Esophagus squamous epithelium (tissue), 4 donors: ENCODE measurements around the gene MYO19.

ENCODE experiments used
- POLR2A ChIP-seq, 4 donors: fragments of 450-650 bp; IDR thresholded peaks; one replicate each; pipeline ENCODE4 v1.6.1; 2017; ENCODE audit warnings: antibody characterized with exemption in 4 of 4, mild to moderate bottlenecking in 4 of 4, moderate library complexity in 3 of 4
- TF ChIP-seq, protein P1 (sequence below), 6 experiments: fragments of 450-650 bp in 4 of 6; fragments of 200-600 bp in 2 of 6; sonication (generic) in 2 of 6; IDR thresholded peaks; one replicate each; pipeline ENCODE4 v1.5.1; 2016 to 2019; ENCODE audit warnings: antibody characterized with exemption in 6 of 6, mild to moderate bottlenecking in 4 of 6, moderate library complexity in 4 of 6

DNA sequence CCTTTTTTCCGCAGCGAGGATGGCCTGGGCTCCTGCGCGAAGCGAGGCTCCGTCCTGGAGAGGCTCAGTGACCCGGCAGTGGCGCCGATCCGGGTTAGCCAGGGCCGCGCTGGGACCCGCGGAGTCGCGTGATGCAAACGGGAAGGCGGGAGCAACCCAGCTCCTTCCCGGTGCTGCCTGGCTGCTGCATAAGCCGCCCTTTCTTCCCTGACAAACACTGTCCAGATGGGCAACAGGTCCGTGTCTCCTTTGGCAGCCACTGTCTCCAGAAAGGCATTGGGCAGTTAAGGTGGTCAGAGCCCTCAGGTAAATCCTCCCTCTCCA lies 69.9 kb downstream of the MYO19 start:
- no peak for TF ChIP-seq POLR2A (IDR thresholded peaks at IDR 0.05)
- TF ChIP-seq, protein P1, sequence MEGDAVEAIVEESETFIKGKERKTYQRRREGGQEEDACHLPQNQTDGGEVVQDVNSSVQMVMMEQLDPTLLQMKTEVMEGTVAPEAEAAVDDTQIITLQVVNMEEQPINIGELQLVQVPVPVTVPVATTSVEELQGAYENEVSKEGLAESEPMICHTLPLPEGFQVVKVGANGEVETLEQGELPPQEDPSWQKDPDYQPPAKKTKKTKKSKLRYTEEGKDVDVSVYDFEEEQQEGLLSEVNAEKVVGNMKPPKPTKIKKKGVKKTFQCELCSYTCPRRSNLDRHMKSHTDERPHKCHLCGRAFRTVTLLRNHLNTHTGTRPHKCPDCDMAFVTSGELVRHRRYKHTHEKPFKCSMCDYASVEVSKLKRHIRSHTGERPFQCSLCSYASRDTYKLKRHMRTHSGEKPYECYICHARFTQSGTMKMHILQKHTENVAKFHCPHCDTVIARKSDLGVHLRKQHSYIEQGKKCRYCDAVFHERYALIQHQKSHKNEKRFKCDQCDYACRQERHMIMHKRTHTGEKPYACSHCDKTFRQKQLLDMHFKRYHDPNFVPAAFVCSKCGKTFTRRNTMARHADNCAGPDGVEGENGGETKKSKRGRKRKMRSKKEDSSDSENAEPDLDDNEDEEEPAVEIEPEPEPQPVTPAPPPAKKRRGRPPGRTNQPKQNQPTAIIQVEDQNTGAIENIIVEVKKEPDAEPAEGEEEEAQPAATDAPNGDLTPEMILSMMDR (IDR thresholded peaks at IDR 0.05) = no peak
